IMR-90 (cell line): ENCODE results near the gene ACVR1. TPM values are rescaled to one million over a fixed set of nuclear protein-coding genes. Genes with fewer than 3 reads are reported as not detected.

Experiments
- ATAC-seq: fragments of 200-7000 bp; cut with Tn5 transposase; 2 replicates; pipeline ENCODE4 v1.9.1; 2020; ENCODE audit warnings: low read depth, mild to moderate bottlenecking, moderate library complexity
- BruUV-seq: library from RNA; stranded (reverse); fragments of 400-500 nt; replicated peaks from 2 replicates; lab custom pipeline; 2021; lab: Mats Ljungman, UMichigan
- CTCF ChIA-PET: fragments of 300-600 bp; formaldehyde crosslinking; extraction: SDS; loops from one replicate; lab custom pipeline; 2021; ENCODE audit warnings: antibody characterized with exemption; lab: Yijun Ruan, JAX
- POLR2A ChIA-PET: fragments of 300-600 bp; sonication (Branson Sonifier 250); formaldehyde crosslinking; loops from one replicate; lab custom pipeline; 2022; ENCODE audit warnings: antibody characterized with exemption; ENCODE audit not compliant: unreplicated experiment; lab: Charles Lee
- DNase-seq: peaks from one replicate; pipeline ENCODE4 v3.0.0; 2013
- H2AFZ ChIP-seq: replicated peaks from 2 replicates; pipeline ENCODE3; 2013; ENCODE audit warnings: low read length, mild to moderate bottlenecking; ENCODE audit not compliant: poor library complexity
- H2AK5ac ChIP-seq: 2 replicates; pipeline ENCODE4 v1.6.1; 2013; ENCODE audit warnings: low read depth, low read length, inconsistent platforms
- H2AK9ac ChIP-seq: replicated peaks from 2 replicates; pipeline ENCODE3; 2013; ENCODE audit warnings: mild to moderate bottlenecking, low read depth, low read length, moderate library complexity; ENCODE audit not compliant: poor library complexity
- H2BK120ac ChIP-seq: 2 replicates; pipeline ENCODE4 v1.6.1; 2013; ENCODE audit warnings: low read depth, low read length, inconsistent platforms
- H2BK15ac ChIP-seq: 3 replicates; pipeline ENCODE4 v1.6.1; 2013; ENCODE audit warnings: low read depth, low read length, inconsistent platforms
- H2BK20ac ChIP-seq: 2 replicates; pipeline ENCODE4 v1.6.1; 2013; ENCODE audit warnings: low read depth, mild to moderate bottlenecking, inconsistent platforms, low read length, moderate library complexity
- H2BK5ac ChIP-seq: 2 replicates; pipeline ENCODE4 v1.6.1; 2013; ENCODE audit warnings: mild to moderate bottlenecking, low read depth, low read length, inconsistent platforms; ENCODE audit not compliant: poor library complexity, severe bottlenecking
- H3K14ac ChIP-seq: replicated peaks from 2 replicates; pipeline ENCODE4 v1.6.1; 2013; ENCODE audit warnings: low read depth, low read length, inconsistent platforms
- H3K18ac ChIP-seq: 2 replicates; pipeline ENCODE4 v1.6.1; 2013; ENCODE audit warnings: low read depth, low read length, control low read depth
- H3K23ac ChIP-seq: 2 replicates; pipeline ENCODE4 v1.6.1; 2013; ENCODE audit warnings: low read depth, low read length, inconsistent platforms
- H3K27ac ChIP-seq: 2 replicates; pipeline ENCODE4 v1.5.1; 2013; ENCODE audit warnings: mild to moderate bottlenecking, control low read depth, low read length; ENCODE audit not compliant: insufficient read depth
- H3K27me3 ChIP-seq: 2 replicates; pipeline ENCODE4 v1.6.1; 2013; ENCODE audit warnings: low read length; ENCODE audit not compliant: control insufficient read depth, insufficient read depth
- H3K36me3 ChIP-seq: 2 replicates; pipeline ENCODE4 v1.6.1; 2013; ENCODE audit warnings: low read length, mixed read lengths; ENCODE audit not compliant: control insufficient read depth, insufficient read depth
- H3K4ac ChIP-seq: 2 replicates; pipeline ENCODE4 v1.6.1; 2013; ENCODE audit warnings: low read depth, low read length, inconsistent platforms
- H3K4me1 ChIP-seq: 2 replicates; pipeline ENCODE4 v1.6.1; 2013; ENCODE audit warnings: low read length, mixed read lengths; ENCODE audit not compliant: control insufficient read depth, insufficient read depth
- H3K4me2 ChIP-seq: 2 replicates; pipeline ENCODE4 v1.6.1; 2013; ENCODE audit warnings: low read depth, mild to moderate bottlenecking, control low read depth, low read length, moderate library complexity
- H3K4me3 ChIP-seq: 2 replicates; pipeline ENCODE4 v1.5.1; 2013; ENCODE audit warnings: low read depth, mild to moderate bottlenecking, control low read depth, low read length, moderate library complexity; ENCODE audit not compliant: insufficient read depth
- H3K56ac ChIP-seq: 2 replicates; pipeline ENCODE4 v1.6.1; 2013; ENCODE audit warnings: low read length, inconsistent platforms; ENCODE audit not compliant: insufficient read depth; ENCODE audit errors: extremely low read depth
- H3K79me1 ChIP-seq, 2 experiments: 2 replicates each; pipeline ENCODE4 v1.6.1; 2013; ENCODE audit warnings: low read length in 2 of 2, inconsistent platforms in 1 of 2, low read depth in 1 of 2
- H3K9ac ChIP-seq: 2 replicates; pipeline ENCODE4 v1.6.1; 2013; ENCODE audit warnings: low read depth, low read length, control low read depth
- H3K9me1 ChIP-seq: 2 replicates; pipeline ENCODE4 v1.6.1; 2013; ENCODE audit warnings: low read length, inconsistent platforms; ENCODE audit not compliant: insufficient read depth
- H3K9me3 ChIP-seq: 2 replicates; pipeline ENCODE4 v1.6.1; 2013; ENCODE audit warnings: low read length; ENCODE audit not compliant: control insufficient read depth, insufficient read depth
- H4K20me1 ChIP-seq: 2 replicates; pipeline ENCODE4 v1.6.1; 2013; ENCODE audit warnings: low read length, inconsistent platforms; ENCODE audit not compliant: insufficient read depth
- H4K5ac ChIP-seq: 2 replicates; pipeline ENCODE4 v1.6.1; 2013; ENCODE audit warnings: mild to moderate bottlenecking, low read depth, low read length, control low read depth
- H4K8ac ChIP-seq, 2 experiments: 2 replicates each; pipeline ENCODE4 v1.6.1; 2013; ENCODE audit warnings: low read depth in 2 of 2, low read length in 2 of 2, control low read depth in 1 of 2, inconsistent platforms in 1 of 2
- H4K91ac ChIP-seq: 2 replicates; pipeline ENCODE4 v1.6.1; 2013; ENCODE audit warnings: low read depth, low read length, inconsistent platforms; ENCODE audit not compliant: insufficient read depth
- BHLHE40 ChIP-seq: fragments of 150-350 bp; IDR thresholded peaks from 2 replicates; pipeline ENCODE4 v1.6.1; 2016; ENCODE audit warnings: mild to moderate bottlenecking, low read depth, low read length
- WGBS, 2 experiments: methylation state at CpG; one replicate each; pipeline versions ENCODE4 v1.1.5 to v1.1.7; 2013; ENCODE audit warnings: missing lambda C conversion rate in 2 of 2; ENCODE audit not compliant: insufficient read length in 1 of 2; ENCODE audit errors: extremely low coverage in 2 of 2; 5-methylcytosine and 5-hydroxymethylcytosine counted together
- dilution Hi-C: fragments of 300-500 bp; cut with HindIII; formaldehyde crosslinking; loops from one replicate; pipeline ENCODE4 v1.14.3; 2018; ENCODE audit warnings: low sequenced_read_pairs; ENCODE audit not compliant: unreplicated experiment
- in situ Hi-C: fragments of 300-500 bp; cut with MboI; formaldehyde crosslinking; loops from 3 replicates; pipeline ENCODE4 v1.14.3; 2019; ENCODE audit warnings: low sequenced_read_pairs, inconsistent platforms, mixed read lengths
- intact Hi-C: fragments of 100-400 bp; cut with micrococcal nuclease; formaldehyde crosslinking; loops from 2 replicates; pipeline ENCODE4 v1.10.0; 2022
- polyA plus RNA-seq, 3 experiments: library from polyadenylated mRNA; depleted of rRNA; stranded (reverse); fragments of >200 nt; gene quantifications; 2 replicates each; pipeline ENCODE4 v1.2.3, GENCODE V29; 2012; ENCODE audit warnings: low replicate concordance in 1 of 3
- total RNA-seq: library from RNA; depleted of rRNA; stranded (reverse); fragments of >200 nt; gene quantifications from 2 replicates; pipeline ENCODE4 v1.2.3, GENCODE V29; 2012
- TF ChIP-seq, protein P1 (sequence below): fragments of 150-350 bp; IDR thresholded peaks from 2 replicates; pipeline ENCODE4 v1.6.1; 2016; ENCODE audit warnings: low read depth, mild to moderate bottlenecking, low read length, moderate library complexity, borderline replicate concordance
- TF ChIP-seq, protein P2 (sequence below): fragments of 150-350 bp; IDR thresholded peaks from 2 replicates; pipeline ENCODE4 v1.6.1; 2017; ENCODE audit warnings: mild to moderate bottlenecking, antibody characterized with exemption, low read length, low read depth

Gene ACVR1
- total and polyA plus RNA-seq, 2 of the 4 experiments (the other 2 are of a cell fraction) = 21.1 to 40.8 TPM

DNA sequence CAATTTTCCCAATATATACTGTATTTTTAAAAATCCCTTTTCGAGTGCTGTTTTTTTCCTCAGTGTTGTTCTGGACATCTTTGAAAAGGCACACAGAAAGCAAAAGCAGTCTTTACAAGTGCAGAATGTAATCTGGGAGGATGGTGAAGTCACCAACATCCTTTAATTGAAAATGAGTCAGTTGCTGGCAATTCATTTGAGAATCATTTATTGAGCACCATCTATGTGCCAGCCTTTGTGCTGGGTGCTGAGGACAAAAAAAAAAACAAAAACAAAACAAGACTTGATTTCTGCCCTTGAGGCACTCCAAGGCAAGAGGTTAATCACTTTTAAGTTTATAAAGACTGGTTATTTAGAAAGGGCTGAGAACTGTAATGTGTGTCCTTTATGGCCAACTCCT lies 46.7 kb upstream of the ACVR1 start:
- H3K9me3 ChIP-seq = no peaks in the 10 kb centered on the region; the same call in 1 of the 2 replicates
- H3K4me3 ChIP-seq = no peak overlapping the region
- H3K9ac ChIP-seq = no peak overlapping the region
- dilution Hi-C loops = no loop called here
- H3K18ac ChIP-seq = no peak overlapping the region
- BruUV-seq = no TSS peak
- H3K79me1 ChIP-seq = no peaks in the 10 kb centered on the region
- ChIA-PET POLR2A (no interaction called here), CTCF (no interaction called here)
- TF ChIP-seq, protein P1, sequence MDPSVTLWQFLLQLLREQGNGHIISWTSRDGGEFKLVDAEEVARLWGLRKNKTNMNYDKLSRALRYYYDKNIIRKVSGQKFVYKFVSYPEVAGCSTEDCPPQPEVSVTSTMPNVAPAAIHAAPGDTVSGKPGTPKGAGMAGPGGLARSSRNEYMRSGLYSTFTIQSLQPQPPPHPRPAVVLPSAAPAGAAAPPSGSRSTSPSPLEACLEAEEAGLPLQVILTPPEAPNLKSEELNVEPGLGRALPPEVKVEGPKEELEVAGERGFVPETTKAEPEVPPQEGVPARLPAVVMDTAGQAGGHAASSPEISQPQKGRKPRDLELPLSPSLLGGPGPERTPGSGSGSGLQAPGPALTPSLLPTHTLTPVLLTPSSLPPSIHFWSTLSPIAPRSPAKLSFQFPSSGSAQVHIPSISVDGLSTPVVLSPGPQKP = no peak
- no peak for TF ChIP-seq BHLHE40
- TF ChIP-seq, protein P2, sequence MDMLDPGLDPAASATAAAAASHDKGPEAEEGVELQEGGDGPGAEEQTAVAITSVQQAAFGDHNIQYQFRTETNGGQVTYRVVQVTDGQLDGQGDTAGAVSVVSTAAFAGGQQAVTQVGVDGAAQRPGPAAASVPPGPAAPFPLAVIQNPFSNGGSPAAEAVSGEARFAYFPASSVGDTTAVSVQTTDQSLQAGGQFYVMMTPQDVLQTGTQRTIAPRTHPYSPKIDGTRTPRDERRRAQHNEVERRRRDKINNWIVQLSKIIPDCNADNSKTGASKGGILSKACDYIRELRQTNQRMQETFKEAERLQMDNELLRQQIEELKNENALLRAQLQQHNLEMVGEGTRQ = no peak
- ATAC-seq (no peak), DNase-seq (no peak)
- H2BK5ac ChIP-seq = no peak overlapping the region
- intact Hi-C loops = no loop called here
- H4K8ac ChIP-seq = no peak overlapping the region
- WGBS, 2 experiments = no CpG with 5 or more reads among the region's 1 CpG
- no peak overlapping the region for H2BK20ac ChIP-seq
- no peaks in the 10 kb centered on the region for H3K9me1 ChIP-seq
- no peak overlapping the region for H2AFZ ChIP-seq
- H3K27ac ChIP-seq = no peak overlapping the region
- H2AK9ac ChIP-seq = no peak overlapping the region
- H2BK120ac ChIP-seq = no peak overlapping the region
- H3K27me3 ChIP-seq = peaks cover 3% of the 10 kb centered on the region
- no peak overlapping the region for H2BK15ac ChIP-seq
- no peak overlapping the region for H3K14ac ChIP-seq
- no peak overlapping the region for H4K5ac ChIP-seq
- no peak overlapping the region for H3K56ac ChIP-seq
- H3K36me3 ChIP-seq = no peaks in the 10 kb centered on the region
- in situ Hi-C loops = no loop called here
- H4K20me1 ChIP-seq = no peaks in the 10 kb centered on the region
- H4K91ac ChIP-seq = no peak overlapping the region
- H2AK5ac ChIP-seq = no peak overlapping the region
- H3K23ac ChIP-seq = no peak overlapping the region
- no peak overlapping the region for H3K4ac ChIP-seq
- no peaks in the 10 kb centered on the region for H3K4me1 ChIP-seq
- H3K4me2 ChIP-seq = no peak overlapping the region
